ENCODE data around the gene GSE1. TPM values are rescaled to one million over a fixed set of nuclear protein-coding genes. Genes with fewer than 3 reads are reported as not detected.

The GSE1 gene
- total and polyA plus RNA-seq, 9 of the 15 experiments (the other 6 are each of a cell fraction or from before 2014, with no cell fraction given) = 12.2 to 244 (median 57.9) TPM

- TF ChIP-seq MGA (IDR thresholded peaks at IDR 0.05) (no peak), GABPB1 (CRISPR knock-in tag; IDR thresholded peaks at IDR 0.05) (peak; percentile 72), CTCFL (IDR thresholded peaks at IDR 0.05; ENCODE audit: borderline replicate concordance, insufficient read depth, low read depth, low read length, poor library complexity, severe bottlenecking) (no peak), MCM2 (IDR thresholded peaks at IDR 0.05; ENCODE audit: low read depth) (no peak), MCM3 (IDR thresholded peaks at IDR 0.05) (no peak), POLR2A (conservative IDR thresholded peaks at IDR 0.05) (no peak; the same call in 1 of the 2 replicates), ARNT (IDR thresholded peaks at IDR 0.05) (no peak), TAF9B (IDR thresholded peaks at IDR 0.05; ENCODE audit: partially characterized antibody) (no peak), MEF2D (tag; conservative IDR thresholded peaks at IDR 0.05; ENCODE audit: low read depth) (no peak), SRSF9 (IDR thresholded peaks at IDR 0.05; ENCODE audit: borderline replicate concordance, low read depth, low read length) (no peak), ZNF347 (CRISPR knock-in tag; IDR thresholded peaks at IDR 0.05; ENCODE audit: low read depth) (no peak), HLTF (IDR thresholded peaks at IDR 0.05) (no peak), NCOR1 (IDR thresholded peaks at IDR 0.05) (no peak), ZNF511 (CRISPR knock-in tag; IDR thresholded peaks at IDR 0.05) (no peak), POLR3A (IDR thresholded peaks at IDR 0.05; ENCODE audit: borderline replicate concordance, extremely low read depth, insufficient read depth, insufficient read length) (no peak)
Measured at GRCh38 chr16:85563515-85564276, 49.4 kb upstream of the GSE1 start (continued).
